CD1c-positive myeloid dendritic cell (primary cell): ENCODE measurements around the gene LPAR3.
"Not testable (repeated sequence)": the region's sequence is repeated elsewhere in the genome, so short reads cannot be mapped to it uniquely, and the experiment has no call there.

Source experiments
- DNase-seq: peaks from one replicate; pipeline ENCODE4 v3.0.0-alpha.2; 2016; ENCODE audit errors: extremely low spot score

Gene LPAR3, protein sequence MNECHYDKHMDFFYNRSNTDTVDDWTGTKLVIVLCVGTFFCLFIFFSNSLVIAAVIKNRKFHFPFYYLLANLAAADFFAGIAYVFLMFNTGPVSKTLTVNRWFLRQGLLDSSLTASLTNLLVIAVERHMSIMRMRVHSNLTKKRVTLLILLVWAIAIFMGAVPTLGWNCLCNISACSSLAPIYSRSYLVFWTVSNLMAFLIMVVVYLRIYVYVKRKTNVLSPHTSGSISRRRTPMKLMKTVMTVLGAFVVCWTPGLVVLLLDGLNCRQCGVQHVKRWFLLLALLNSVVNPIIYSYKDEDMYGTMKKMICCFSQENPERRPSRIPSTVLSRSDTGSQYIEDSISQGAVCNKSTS

DNA sequence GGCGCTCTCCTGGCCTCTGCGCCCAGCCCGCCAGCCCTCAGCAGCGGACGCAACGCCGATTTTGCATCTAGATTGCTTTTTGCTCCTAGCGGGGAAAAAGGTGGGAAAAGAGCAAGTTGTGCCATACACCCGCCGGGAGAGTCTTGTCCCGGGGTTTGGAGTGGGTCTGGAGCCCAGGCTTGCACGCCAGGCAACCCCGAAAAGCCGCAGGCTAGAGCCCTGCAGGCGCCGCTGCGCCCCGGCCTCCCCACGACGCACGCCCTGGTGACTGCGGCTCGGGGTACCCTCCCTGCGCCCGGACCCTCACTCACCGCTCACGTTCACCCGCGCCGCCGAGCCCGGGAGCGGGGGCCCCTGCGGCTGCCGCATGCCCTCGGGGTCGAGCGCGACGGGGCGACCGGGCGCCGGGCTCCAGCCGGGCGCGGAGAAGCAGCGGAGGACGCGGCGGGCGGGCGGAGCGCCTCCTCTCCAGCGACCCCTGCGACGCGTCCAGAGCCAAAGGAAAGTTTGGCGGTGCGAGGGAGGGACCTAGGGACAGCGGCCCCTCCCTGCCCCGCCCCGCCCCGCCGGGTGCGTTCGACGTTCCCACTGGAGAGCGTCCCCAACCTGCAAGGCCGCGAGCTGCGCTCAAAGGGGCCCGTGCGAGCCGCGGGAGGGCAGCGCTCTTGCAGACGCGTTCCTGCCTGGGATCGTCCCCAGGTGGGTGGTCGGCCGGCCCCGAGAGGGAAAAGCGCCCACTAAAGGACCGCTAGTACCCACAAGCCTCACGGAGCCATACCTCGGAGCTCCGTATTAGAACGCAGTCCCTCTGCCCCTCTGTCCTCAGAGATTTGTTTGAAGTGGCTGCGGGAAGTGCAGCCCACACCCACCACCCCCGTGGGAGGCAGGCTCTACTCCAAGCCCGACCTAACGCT is at the start of gene LPAR3:
TSS of gene LPAR3 (minus strand) at position 502 of the 914 bp plus-strand sequence. CDS start 27,086 bp downstream, outside the sequence.
- DNase-seq: no peak

DNA sequence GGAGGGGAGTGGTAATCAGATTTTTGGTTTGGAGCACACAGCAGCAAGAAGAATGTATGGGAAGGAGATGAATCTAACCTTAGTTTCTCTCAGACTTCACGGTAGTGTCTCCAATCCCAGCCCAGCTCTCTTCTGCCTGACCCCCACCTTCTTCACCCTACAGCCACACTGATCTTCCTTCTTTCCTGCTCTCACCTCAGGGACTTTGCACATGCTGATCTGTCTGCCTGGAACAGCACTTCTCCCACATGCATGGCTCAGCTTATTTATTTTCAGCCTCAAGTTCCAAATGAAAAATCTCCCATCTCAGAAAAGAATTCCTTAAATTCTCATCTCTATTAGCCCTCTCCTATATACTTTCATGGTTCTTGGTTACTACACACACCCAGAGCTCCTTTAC is 48.8 kb upstream of the LPAR3 start:
- no peak for DNase-seq

DNA sequence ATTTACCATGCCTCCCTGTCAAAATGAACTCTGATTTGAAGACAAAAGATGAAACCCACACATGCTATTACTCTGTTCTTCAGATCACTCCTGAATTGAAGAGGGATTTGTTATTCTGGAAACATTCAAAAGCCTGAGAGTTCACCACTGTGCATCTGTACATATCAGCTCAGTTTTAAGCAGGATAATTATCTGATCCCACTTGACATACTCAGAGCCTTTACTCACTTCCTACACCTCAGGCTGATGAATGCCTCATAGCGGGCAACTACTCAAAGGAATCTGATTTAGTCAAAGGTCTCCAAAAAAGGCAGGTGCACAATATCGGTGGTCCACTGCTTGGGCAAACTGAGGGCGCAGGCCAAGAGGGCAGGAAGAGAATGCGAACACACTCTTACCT is 47.5 kb upstream of the LPAR3 start:
- no peak for DNase-seq

DNA sequence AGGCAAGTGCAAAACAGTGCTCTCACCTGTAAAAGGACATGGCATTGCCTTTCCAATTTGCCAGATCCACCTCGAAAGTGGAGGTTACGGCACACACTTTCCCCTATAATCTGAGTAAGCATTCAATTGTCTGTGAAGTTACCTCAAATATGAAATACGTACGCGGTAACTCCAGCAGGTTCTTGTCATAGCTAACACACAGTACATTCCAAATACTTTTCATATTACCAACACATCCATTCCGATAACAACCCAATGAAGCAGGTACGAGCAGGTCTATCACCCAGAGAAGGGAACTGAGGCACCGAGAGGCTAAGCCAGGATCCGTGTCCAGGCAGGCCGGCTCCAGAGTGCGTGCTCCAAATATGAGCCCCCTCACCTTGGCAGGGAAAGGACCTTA is 46.8 kb upstream of the LPAR3 start:
- DNase-seq: no peak

DNA sequence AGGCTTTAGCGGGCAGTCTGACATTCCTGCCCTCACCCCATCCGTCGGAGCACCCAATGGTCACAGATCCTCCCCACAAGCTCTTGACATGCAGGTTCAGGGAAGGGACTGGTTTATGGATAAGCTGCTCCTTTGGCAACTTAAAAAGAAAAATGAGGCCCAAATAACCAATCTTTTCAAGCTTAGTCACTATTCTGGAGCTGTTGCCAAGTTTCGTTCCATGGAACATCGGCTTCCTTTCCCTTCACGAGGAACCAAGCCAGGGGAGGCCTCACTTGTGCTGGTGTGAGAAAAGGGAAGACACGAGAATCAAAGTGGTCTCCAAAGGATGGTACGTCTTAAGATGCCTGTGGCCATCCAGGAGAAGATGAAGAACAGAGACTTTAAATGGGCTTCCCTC is 46.1 kb upstream of the LPAR3 start:
- DNase-seq: no peak

DNA sequence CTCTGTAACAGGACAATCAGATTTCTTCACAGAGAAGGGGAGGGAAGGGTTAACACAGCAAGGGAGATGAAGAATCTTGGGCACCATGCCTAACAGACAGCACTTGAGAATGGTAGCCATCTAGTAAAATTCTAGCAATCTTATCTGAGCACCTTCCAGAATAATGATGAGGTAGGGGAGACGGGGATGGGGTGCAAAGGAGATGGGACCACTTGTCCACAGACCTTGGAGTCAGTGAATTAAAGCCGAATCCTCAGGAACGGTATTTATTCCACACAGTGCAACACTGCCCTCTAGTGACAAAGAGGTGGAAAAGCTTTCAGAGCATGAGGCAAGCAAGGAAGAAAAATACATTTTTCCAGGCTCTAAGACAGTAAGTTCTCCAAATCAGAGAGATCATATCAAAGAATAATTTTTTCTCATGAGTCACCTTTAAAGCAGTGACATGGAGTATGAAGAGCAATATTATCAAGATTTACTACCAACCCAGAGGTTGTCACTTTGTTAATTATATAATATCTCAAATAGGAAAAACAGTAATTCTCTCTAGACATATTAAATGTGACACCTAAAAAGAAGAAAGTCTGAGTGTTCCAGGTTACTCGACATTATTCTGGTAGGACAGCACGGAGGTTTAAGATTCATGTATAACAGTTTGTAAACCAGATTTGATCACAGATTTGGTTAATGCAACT is 43.3 kb upstream of the LPAR3 start:
- peak; percentile 78 for DNase-seq

DNA sequence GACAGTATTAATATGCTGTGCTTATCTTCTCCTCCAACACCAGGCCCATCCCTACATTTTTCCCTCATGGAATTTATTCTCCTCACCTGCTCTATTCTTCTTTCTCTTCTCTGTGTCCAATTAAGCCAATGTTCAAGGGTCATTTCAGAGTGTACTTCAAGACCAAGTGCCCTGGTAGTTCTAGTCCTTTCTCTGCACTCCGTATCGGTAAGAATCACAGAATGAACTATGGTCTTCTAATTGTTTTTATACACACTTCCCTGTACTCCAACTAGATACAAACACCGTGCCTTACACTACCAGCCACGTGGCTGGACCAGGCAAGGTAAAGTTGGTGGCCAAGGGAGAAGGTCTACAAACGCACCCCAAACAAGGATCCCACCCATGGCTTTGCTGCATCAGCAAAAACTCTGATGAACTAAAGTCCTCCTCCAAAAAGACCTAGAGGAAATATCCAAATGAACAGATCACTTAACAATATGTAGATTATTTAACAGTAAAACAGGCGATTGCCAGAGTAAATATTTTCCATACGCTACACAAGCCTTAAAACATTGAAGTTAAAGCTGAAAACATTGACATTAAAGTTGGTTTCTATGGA is 40.1 kb upstream of the LPAR3 start:
- DNase-seq: no peak

DNA sequence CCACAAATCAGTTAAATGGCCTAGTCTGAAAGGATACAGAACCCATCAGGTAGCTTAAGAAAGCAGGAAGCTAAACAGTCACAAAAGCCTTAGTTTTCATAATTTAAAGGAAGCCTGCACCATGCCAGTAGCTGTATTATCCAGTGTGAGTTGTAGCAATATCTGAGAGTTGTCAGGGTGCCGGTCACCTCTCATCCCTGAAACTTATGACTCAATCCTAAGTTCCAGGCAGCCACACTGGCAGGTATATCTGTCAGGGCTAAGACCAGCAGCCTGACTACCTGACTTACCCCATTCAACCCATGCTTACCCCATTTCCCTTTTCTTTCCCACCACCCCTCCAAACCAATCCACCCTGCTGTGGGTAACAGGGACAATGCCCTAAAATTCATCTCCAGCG is 37.8 kb upstream of the LPAR3 start:
- no peak for DNase-seq

DNA sequence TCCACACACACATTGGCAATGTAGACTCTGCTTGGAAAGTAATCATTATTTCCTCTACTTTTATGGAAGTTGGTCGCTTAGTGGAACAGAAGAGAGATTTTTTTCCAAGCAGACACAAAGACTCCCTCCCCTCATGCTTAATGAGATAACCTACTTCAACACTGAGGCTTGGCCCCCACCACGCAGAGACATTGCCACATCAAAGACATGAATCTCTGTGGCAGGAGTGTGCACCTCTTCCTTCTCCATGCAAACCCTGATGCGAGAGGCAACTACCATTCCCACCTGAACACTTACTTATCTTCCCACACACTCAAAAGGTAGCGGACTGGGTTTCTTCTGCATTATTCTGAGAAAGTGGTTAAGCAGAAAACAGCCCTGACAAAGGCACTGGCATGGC is 37.3 kb upstream of the LPAR3 start:
- no peak for DNase-seq

DNA sequence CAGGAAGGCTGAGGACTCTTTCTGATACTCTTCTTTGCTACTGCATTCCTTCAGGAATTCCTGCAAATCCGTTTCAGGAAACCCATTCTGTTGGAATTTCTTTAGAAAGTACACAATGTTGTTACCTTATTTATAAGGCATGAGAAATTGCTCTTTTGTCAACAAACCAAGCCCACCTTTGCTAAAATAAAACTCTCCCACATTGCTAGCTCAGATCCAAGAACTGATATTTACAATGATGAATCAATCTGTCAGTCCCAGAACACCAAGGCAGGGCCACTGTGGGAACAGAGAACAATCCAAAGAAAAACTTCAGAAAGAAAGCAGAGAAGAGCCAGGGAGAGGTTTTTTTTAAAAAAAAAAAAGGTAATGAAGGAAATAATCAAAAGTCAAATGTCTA is 36.6 kb upstream of the LPAR3 start:
- no peak for DNase-seq

DNA sequence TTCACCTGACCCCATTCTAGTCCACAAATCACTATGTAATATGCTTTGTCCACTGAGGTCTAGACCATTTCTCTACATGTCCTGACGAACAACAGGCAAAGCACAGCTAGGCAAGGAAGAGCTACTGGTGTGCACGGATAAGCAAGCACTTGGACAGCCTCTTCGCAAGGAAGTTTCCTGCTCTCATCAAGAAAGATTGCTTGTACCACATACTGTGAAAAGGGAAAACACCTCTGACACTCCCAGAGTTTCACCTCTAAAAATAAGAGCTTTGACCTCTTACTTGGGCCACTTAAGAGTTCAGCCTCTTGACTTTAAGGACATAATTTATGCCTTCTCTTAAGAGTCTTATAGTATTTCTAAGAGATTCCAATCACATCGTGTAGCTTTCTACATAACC is 36.0 kb upstream of the LPAR3 start:
- DNase-seq: no peak

DNA sequence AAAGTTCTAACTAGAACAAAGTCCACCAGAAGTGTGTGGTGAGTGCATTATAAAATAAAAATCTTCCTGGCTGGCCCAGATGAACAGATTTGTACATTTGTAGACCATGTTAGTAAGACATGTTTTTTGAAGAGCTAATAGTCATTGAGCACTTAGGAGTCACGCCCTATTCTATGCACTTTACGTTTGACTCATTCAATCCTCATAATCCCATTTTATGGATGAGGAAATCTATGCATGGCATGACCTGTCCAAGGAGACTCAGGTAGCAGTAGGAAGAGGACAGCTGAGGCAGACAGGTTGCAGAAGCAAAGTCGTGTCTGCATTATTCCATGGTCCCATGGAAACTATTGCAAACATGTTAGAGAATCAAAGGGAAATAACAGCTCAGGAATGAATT is 30.3 kb upstream of the LPAR3 start:
- DNase-seq: no peak

DNA sequence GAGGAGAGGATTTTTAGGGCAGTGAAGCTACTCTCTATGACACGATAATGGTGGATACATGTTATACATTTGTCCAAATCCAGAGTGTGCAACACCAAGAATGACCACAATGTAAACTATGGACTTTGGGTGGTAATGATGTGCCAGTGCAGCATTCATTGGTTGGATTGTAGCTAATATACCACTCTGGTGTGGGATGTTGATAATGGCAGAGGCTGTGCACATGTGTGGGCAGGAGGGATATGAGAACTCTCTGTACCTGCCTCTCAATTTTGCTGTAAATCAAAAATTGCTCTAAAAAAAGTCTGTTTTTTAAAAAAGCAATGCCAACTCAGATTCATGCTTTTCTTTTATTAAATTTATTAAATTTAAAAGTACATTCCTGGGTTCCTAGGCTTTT is 27.2 kb upstream of the LPAR3 start:
- no peak for DNase-seq

DNA sequence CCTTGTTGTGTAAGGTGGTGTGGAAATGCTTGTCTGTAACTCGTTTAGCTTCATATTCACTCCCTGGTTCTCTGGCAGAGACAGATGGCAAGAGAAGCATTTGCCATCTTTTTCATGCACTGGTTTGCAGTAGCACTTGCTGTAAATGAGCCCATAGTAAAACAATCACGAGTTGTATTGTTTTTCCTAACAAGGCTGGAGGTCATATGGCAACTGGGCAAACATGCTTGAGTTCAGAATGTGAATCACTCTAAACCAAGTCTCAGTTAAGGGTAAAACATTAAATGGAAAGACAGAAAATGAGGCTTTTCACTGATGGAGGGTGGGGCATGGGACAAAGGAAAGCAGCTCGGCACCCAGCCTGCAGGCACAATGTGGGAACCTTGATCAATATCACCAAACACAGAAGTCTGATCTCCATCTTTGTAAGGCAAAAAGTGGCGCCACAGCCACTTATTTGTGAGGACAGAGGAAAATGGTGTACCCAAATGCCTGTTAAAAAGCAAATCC is 26.5 kb upstream of the LPAR3 start:
- no peak for DNase-seq

DNA sequence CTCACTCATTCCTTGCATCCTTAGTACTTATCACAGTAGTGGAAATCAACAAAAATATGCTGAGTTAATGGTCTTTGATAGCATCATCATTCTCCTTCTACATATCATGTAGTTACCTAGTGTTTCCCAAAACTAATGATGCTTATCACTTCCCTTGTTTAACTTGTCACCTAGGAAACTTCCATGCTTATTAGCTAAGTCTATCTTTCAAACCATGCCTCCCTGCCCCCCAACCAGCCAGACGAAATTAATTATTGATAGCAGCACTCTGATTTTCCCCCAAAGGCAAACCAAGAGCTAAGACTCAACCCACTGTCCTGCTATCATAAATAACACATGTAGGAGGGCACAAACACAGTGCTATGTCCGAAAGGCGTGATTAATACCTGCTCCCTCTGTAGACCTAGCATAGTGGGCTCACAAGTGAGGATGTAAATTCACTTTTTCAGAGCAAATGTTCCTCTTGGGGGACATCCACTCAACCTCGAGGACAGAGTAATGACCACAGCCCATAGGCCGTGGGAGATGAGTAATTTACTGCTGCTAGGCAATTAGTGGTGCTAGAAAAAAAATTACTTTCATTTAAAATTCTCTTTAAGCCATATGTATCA is 25.8 kb upstream of the LPAR3 start:
- no peak for DNase-seq

DNA sequence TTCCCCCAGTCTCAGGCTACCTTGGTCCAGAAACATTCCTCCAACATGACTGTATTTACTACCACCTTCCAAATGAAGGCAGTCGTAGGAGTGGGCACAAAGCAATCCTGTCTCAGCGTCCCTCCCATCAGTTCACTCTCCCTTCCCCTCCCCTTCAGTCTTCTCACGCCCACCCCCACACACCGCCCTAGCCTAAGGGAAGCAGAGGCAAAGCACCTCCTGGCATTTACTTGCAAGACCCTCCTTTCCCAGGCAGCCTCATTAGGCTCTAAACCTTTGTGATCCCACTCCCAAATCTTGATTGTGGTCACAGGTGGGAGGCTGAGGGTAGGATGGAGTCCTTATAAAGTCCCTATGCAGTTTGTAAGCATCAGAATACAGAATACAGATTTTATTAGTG is 23.9 kb upstream of the LPAR3 start:
- no peak for DNase-seq

DNA sequence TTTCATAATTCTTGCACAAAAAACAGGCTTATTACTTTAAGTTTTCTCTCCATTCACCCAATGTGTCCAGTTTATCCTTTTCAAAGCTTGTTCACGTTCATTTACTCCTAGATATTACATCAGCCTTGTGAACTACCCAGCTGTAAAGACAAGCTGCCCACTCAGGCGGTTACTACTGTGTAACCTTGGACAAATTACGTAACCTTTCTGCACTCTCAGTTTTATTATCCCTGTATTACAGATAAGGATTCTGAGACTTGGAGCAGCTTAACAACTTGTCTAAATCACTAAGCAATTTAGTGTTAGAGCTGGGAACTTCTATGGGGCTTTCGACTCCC is 20.5 kb upstream of the LPAR3 start:
- DNase-seq: peak; percentile 23

DNA sequence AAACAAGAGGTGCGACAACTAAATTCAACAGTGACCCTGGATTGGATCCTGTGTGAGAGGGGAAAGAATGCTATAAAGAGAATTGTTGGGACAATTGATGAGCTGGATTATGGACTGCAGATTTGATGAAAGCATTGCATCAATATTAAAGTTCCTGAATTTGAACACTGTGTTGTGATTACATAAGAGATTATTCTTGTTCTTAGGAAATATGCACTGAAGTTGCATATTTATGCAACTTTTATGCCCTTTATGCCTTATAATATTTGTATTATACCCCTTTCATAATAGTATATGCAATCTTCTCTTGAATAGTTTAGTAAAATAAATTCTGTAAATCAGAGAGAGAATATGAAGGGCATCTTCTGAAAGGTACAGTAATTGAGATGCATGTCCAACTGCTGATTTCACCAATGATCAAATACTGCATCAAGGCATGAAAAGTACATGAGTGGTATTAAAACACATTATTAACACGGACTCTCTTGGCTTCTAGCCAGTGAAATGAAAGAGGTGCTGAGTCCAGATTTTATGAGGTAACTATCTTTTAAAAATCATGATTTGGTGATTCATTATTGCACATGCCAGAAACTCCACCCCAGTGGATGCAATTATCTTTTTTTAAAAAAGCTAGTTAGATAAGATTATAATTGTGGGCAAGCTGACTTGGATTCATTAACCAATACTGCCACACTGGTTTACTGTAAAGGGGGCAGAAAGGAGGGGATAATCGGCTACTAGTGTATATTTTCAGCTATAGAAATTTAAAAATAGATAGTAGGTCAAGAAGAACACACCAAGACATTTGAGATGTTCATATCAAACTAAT is 19.9 kb upstream of the LPAR3 start:
- DNase-seq: peak; percentile 20

DNA sequence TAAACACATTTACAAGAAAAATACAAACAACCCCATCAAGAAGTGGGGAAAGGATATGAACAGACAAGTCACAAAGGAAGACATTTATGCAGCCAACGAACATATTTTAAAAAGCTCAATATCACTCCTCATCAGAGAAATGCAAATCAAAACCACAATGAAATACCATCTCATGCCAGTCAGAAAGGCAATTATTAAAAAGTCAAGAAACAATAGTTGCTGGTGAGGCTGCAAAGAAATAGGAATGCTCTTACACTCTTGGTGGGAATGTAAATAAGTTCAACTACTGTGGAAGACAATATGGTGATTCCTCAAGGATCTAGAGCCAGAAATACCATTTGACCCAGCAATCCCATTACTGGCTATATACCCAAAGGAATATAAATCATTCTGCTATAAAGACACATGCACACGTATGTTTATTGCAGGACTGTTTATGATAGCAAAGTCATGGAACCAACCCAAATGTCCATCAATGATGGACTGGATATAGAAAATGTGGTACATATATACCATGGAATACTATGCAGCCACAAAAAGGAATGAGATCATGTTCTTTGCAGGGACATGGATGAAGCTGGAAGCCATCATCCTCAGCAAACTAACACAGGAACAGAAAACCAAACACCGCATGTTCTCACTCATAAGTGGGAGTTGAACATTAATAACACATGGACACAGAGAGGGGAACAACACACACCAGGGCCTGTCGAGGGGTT is 15.9 kb upstream of the LPAR3 start:
- not testable (repeated sequence) for DNase-seq
